Astrocyte (in vitro differentiated cells and primary cell): Measurements from ENCODE around the gene RFC1. TPM values are rescaled to one million over a fixed set of nuclear protein-coding genes. Genes with fewer than 3 reads are reported as not detected.
A peak's percentile ranks its signal among the peaks of the same experiment; 100 is the strongest.

Experiments used
- DNase-seq: peaks from one replicate; pipeline ENCODE4 v3.0.0-alpha.2; 2010; ENCODE audit warnings: low read depth
- FAIRE-seq: peaks from 2 replicates; lab custom pipeline; 2011; peaks lifted over from hg19 to GRCh38; lab: Jason Lieb, UNC
- H2AFZ ChIP-seq: 2 replicates; pipeline ENCODE4 v1.6.0; 2012; ENCODE audit warnings: low read depth, low read length, inconsistent platforms
- H3K27ac ChIP-seq: 2 replicates; pipeline ENCODE4 v1.5.1; 2011; ENCODE audit warnings: low read depth, low read length, inconsistent platforms
- H3K27me3 ChIP-seq: 2 replicates; pipeline ENCODE4 v1.6.0; 2011; ENCODE audit warnings: low read length, inconsistent platforms; ENCODE audit not compliant: insufficient read depth
- H3K36me3 ChIP-seq: 2 replicates; pipeline ENCODE4 v1.5.1; 2011; ENCODE audit warnings: low read length, inconsistent platforms; ENCODE audit not compliant: insufficient read depth
- H3K4me1 ChIP-seq: 2 replicates; pipeline ENCODE4 v1.5.1; 2011; ENCODE audit warnings: low read length, inconsistent platforms; ENCODE audit not compliant: insufficient read depth
- H3K4me2 ChIP-seq: 2 replicates; pipeline ENCODE4 v1.6.0; 2012; ENCODE audit warnings: low read length, inconsistent platforms
- H3K4me3 ChIP-seq: 2 replicates; pipeline ENCODE4 v1.5.1; 2011; ENCODE audit warnings: low read depth, mild to moderate bottlenecking, low read length, inconsistent platforms; ENCODE audit not compliant: insufficient read depth
- H3K79me2 ChIP-seq: 2 replicates; pipeline ENCODE4 v1.6.0; 2012; ENCODE audit warnings: mild to moderate bottlenecking, low read length, inconsistent platforms; ENCODE audit not compliant: insufficient read depth
- H3K9ac ChIP-seq: 2 replicates; pipeline ENCODE4 v1.6.0; 2012; ENCODE audit warnings: mild to moderate bottlenecking, low read length, inconsistent platforms
- H3K9me3 ChIP-seq: 2 replicates; pipeline ENCODE4 v1.5.1; 2012; ENCODE audit warnings: low read depth, mild to moderate bottlenecking, low read length, inconsistent platforms; ENCODE audit not compliant: insufficient read depth
- H4K20me1 ChIP-seq: 2 replicates; pipeline ENCODE4 v1.6.0; 2012; ENCODE audit warnings: low read length, inconsistent platforms; ENCODE audit not compliant: insufficient read depth
- H3K27ac Mint-ChIP-seq: one replicate; pipeline ENCODE4 v1.8.0; 2021; ENCODE audit warnings: mild to moderate bottlenecking, mixed read lengths; ENCODE audit not compliant: unreplicated experiment
- H3K27me3 Mint-ChIP-seq: one replicate; pipeline ENCODE4 v1.8.0; 2021; ENCODE audit warnings: low read depth, mixed read lengths; ENCODE audit not compliant: unreplicated experiment
- H3K36me3 Mint-ChIP-seq: one replicate; pipeline ENCODE4 v1.8.0; 2021; ENCODE audit warnings: low read depth, mixed read lengths; ENCODE audit not compliant: unreplicated experiment
- H3K4me1 Mint-ChIP-seq: one replicate; pipeline ENCODE4 v1.8.0; 2021; ENCODE audit warnings: low read depth, mixed read lengths; ENCODE audit not compliant: unreplicated experiment
- H3K4me3 Mint-ChIP-seq: one replicate; pipeline ENCODE4 v1.8.0; 2021; ENCODE audit warnings: mild to moderate bottlenecking, moderate library complexity, mixed read lengths; ENCODE audit not compliant: unreplicated experiment
- H3K9me3 Mint-ChIP-seq: one replicate; pipeline ENCODE4 v1.8.0; 2021; ENCODE audit warnings: mild to moderate bottlenecking, mixed read lengths; ENCODE audit not compliant: unreplicated experiment
- EZH2 ChIP-seq: IDR thresholded peaks from 2 replicates; pipeline ENCODE4 v1.6.1; 2012; ENCODE audit warnings: mild to moderate bottlenecking, low read length, inconsistent platforms; ENCODE audit not compliant: insufficient read depth
- total RNA-seq: library from RNA; stranded (reverse); gene quantifications from 2 replicates; pipeline ENCODE4 v1.2.1, GENCODE V29; 2021
- TF ChIP-seq, protein P1 (sequence below): IDR thresholded peaks from 2 replicates; pipeline ENCODE4 v1.5.1; 2011; ENCODE audit warnings: low read depth, mild to moderate bottlenecking, inconsistent platforms, low read length, moderate library complexity; ENCODE audit not compliant: insufficient read depth

Gene RFC1
- total RNA-seq, 1 donor from 2014 or later = 32.7 TPM

DNA sequence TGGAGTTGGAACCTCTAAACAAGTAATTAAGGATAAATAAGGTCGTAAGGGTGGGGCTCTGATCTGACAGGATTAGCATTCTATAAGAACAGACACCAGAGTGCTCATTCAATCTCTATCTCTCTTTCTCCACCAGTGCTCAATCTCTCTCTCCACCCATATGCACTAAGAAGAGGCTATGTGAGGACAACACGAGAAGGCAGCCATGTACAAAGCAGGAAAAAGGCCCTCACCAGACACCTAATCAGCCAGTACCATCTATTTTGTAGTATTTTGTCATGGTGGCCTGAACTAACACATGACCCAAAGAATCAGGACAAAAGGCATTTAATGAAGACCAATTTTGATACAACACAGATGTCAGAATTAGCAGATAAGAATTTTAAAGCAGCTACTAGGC is 16.8 kb downstream of the RFC1 start:
- Histone ChIP-seq H3K4me1 (peaks cover 7% of the 10 kb centered on the region), H3K9me3 (no peaks in the 10 kb centered on the region), H3K9ac (no peak overlapping the region), H3K79me2 (peaks cover 74% of the 10 kb centered on the region), H3K4me3 (no peak overlapping the region), H3K36me3 (peaks cover 10% of the 10 kb centered on the region), H2AFZ (no peak overlapping the region), H3K27ac (no peak overlapping the region), H4K20me1 (peaks cover 4% of the 10 kb centered on the region), H3K27me3 (no peaks in the 10 kb centered on the region), H3K4me2 (peak overlapping the region; percentile 40)
- Mint-ChIP-seq H3K27ac (no peak overlapping the region), H3K36me3 (peaks cover 23% of the 10 kb centered on the region), H3K9me3 (peaks cover 2% of the 10 kb centered on the region), H3K4me3 (no peak overlapping the region), H3K4me1 (peaks cover 25% of the 10 kb centered on the region), H3K27me3 (no peaks in the 10 kb centered on the region)
- TF ChIP-seq, protein P1, sequence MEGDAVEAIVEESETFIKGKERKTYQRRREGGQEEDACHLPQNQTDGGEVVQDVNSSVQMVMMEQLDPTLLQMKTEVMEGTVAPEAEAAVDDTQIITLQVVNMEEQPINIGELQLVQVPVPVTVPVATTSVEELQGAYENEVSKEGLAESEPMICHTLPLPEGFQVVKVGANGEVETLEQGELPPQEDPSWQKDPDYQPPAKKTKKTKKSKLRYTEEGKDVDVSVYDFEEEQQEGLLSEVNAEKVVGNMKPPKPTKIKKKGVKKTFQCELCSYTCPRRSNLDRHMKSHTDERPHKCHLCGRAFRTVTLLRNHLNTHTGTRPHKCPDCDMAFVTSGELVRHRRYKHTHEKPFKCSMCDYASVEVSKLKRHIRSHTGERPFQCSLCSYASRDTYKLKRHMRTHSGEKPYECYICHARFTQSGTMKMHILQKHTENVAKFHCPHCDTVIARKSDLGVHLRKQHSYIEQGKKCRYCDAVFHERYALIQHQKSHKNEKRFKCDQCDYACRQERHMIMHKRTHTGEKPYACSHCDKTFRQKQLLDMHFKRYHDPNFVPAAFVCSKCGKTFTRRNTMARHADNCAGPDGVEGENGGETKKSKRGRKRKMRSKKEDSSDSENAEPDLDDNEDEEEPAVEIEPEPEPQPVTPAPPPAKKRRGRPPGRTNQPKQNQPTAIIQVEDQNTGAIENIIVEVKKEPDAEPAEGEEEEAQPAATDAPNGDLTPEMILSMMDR = no peak
- DNase-seq (no peak), FAIRE-seq (no peak)

DNA sequence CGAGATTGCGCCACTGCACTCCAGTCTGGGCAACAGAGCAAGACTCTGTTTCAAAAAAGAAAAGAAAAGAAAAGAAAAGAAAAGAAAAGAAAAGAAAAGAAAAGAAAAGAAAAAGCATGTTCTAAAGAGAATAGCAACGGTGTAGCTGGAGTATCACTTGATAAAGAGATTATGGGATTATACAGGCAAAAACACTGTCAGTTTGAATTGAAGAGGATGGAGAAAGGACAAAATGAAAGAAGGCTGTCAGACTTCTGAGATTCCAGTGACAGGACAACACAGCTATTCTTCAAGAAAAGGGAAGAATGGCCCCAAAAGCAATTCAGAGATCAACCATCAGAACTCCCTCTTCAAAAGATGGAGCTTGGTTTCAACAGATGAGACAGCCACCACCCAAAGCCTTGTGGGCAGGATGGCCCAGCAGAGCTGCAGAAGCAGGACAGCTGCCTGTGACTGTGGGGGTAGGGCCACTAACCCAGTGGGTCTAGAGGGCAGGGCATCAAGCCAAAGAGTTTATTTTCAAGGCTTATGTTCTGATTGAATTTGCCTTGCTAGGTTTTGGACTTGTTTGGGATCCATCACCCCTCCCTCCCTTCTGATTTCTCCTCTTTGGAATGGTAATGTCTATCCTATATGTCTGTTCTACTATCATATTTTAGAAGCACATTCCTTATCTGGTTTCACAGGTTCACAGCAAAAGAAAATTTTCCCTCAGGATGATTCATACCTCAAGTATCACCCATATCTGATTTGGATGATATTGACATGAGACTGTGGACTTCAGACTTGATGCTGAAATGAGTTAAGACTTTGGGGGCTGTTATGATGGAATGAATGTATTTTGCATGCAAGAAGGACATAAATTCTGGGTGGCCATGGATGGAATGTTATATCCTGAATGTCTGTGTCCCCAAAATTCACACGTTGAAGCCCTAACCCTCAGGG is 17.5 kb downstream of the RFC1 start:
- DNase-seq (peak; percentile 63), FAIRE-seq (peak; percentile 55)
- Histone ChIP-seq H3K4me1 (peaks cover 3% of the 10 kb centered on the region), H3K9me3 (no peaks in the 10 kb centered on the region), H3K4me2 (peak overlapping the region; percentile 40), H3K27ac (peak overlapping the region; percentile 19), H3K27me3 (no peaks in the 10 kb centered on the region), H3K36me3 (peaks cover 10% of the 10 kb centered on the region), H3K79me2 (peaks cover 67% of the 10 kb centered on the region), H3K9ac (no peak overlapping the region), H3K4me3 (no peak overlapping the region), H2AFZ (no peak overlapping the region), H4K20me1 (peaks cover 4% of the 10 kb centered on the region)
- Mint-ChIP-seq H3K27ac (peak overlapping the region; percentile 66), H3K4me1 (peaks cover 20% of the 10 kb centered on the region), H3K9me3 (peaks cover 2% of the 10 kb centered on the region), H3K4me3 (no peak overlapping the region), H3K27me3 (no peaks in the 10 kb centered on the region), H3K36me3 (peaks cover 23% of the 10 kb centered on the region)
- no peak for TF ChIP-seq EZH2
- TF ChIP-seq, protein P1 = no peak
